ENCODE data around the gene CDK5. TPM values are rescaled to one million over a fixed set of nuclear protein-coding genes. Genes with fewer than 3 reads are reported as not detected.

Gene CDK5
- total RNA-seq, 1 experiment from 2014 or later = 23.8 TPM

DNA sequence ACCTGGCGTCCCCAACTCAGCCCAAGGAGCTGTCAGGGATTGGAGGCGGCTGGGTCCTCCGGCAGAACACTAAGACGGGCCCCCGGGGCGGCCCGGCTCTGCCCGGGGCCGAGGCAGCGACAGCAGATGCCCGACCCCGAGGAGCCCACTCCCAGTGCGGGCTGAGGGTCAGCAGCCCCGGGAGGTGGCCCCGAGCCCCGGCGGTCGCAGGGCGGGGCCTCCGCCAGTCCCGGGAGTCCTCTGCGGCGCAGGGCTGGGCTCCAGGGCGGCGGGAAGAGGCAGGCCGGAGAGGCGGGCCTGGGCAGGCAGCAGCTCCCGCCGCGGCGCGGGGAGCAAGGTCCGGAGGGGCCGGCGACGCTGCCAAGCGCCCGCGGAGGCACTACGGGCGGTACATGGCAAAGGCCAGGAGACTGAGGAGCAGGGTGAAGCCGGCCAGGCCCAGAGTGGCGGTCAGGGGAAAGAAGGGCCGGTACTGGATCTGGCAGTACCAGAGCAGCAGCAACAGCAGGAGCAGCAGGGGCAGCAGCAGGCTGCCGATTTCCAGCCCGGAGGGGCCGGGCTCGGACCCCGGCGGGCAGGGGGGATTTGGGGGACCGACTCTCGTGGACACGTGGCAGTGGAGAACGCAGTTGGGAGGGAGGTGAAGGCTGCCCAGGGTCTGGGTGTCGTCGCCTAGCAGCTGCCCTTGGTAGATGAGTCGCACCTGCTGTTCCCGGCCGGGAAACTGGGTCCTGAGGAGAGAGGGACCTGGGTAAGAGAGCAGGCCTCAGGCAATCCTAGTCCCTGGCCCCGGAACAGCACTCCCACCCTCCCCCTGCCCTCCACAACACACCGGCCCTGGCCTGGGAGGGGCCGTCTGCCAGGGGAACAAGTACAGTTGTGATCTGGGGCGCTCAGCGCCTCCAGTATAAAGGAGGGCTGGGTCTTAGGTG, 23.7 kb upstream of the CDK5 start:
- intact Hi-C loops (cut with micrococcal nuclease; ENCODE audit: unreplicated experiment) = loop anchor here (2.0 kb wide), 1 partner anchor 53 kb away; the partner anchor contains the start of gene ABCB8
- ChIA-PET POLR2A (interaction anchor here (0.7 to 1.8 kb wide), 5 partner anchors 13 to 172 kb away, joined by 3 to 25 read pairs (median 10); partner anchors contain the start of gene ABCB8), CTCF (interaction anchor here (0.6 to 1.6 kb wide), 5 partner anchors 19 to 63 kb away, joined by 3 to 13 read pairs (median 3); partner anchors contain the start of gene CDK5)
- Histone ChIP-seq H3K36me3 (ENCODE audit: control insufficient read depth, insufficient read depth, low read length) (no peaks in the 10 kb centered on the region), H3K9me3 (no peaks in the 10 kb centered on the region), H3K27me3 (replicated peaks; ENCODE audit: control insufficient read depth, insufficient read depth, low read length) (no peaks in the 10 kb centered on the region), H3K4me1 (peaks cover 26% of the 10 kb centered on the region), H3K4me3 (ENCODE audit: low read depth, low read length) (peak overlapping the region; percentile 98)
- peaks cover 13% of the 10 kb centered on the region for H3K4me1 Mint-ChIP-seq (ENCODE audit: low read depth, unreplicated experiment)
- H3K9me3 Mint-ChIP-seq (ENCODE audit: unreplicated experiment) = no peaks in the 10 kb centered on the region
- DNase-seq = peak; percentile 40 to 49
- BruUV-seq (replicated peaks) = no TSS peak
- peaks cover 53% of the 10 kb centered on the region for H3K36me3 Mint-ChIP-seq (ENCODE audit: insufficient read depth, unreplicated experiment)
- H3K4me3 Mint-ChIP-seq (ENCODE audit: unreplicated experiment) = peak overlapping the region; percentile 93
- peak overlapping the region; percentile 87 for H3K27ac Mint-ChIP-seq (ENCODE audit: unreplicated experiment)
- no peaks in the 10 kb centered on the region for H3K27me3 Mint-ChIP-seq (ENCODE audit: insufficient read depth, unreplicated experiment)
- TF ChIP-seq, protein P1, sequence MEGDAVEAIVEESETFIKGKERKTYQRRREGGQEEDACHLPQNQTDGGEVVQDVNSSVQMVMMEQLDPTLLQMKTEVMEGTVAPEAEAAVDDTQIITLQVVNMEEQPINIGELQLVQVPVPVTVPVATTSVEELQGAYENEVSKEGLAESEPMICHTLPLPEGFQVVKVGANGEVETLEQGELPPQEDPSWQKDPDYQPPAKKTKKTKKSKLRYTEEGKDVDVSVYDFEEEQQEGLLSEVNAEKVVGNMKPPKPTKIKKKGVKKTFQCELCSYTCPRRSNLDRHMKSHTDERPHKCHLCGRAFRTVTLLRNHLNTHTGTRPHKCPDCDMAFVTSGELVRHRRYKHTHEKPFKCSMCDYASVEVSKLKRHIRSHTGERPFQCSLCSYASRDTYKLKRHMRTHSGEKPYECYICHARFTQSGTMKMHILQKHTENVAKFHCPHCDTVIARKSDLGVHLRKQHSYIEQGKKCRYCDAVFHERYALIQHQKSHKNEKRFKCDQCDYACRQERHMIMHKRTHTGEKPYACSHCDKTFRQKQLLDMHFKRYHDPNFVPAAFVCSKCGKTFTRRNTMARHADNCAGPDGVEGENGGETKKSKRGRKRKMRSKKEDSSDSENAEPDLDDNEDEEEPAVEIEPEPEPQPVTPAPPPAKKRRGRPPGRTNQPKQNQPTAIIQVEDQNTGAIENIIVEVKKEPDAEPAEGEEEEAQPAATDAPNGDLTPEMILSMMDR (IDR thresholded peaks at IDR 0.05; ENCODE audit: insufficient read depth in 1 of 2, low read depth in 1 of 2, low read length in 1 of 2, severe bottlenecking in 1 of 2, unreplicated experiment in 1 of 2) = no peak

DNA sequence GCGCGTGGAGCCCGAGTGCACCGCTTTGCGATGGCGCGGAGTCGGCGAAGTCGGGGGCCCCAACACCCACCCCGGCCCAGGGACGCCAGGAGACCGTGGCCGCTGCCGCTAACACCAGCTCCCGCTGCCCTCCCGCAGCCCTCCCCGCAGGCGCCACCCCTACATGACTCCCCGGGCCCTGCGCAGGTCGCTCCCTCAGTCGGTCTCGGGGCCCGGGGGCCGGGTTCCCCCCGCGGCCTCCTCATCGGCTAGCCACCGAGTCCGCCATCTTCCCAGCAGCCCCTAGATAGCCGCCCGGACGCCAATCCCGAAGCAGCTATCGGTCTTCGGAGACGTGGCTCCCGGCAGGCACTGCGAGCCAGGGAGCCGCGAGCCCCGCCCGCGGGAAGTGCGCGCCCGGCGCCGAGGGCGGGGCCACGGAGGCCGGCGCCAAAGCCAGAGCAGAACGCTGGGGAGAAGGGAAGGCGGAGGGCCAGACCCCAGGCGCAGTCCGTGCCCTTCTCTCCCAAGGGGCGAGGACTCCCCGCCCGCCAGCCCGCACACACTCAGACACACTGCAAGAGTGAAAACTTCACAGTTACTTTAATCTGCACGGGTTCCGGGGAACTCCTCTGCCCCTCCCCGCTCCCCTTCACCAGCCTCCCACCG, 22.9 kb upstream of the CDK5 start, which contains the start of gene FASTK:
Gene FASTK (minus strand): TSS at position 288 of the 648 bp plus-strand sequence. CDS start 43 bp downstream, at position 245.
- ChIA-PET POLR2A (interaction anchor here (0.7 to 1.8 kb wide), 5 partner anchors 13 to 172 kb away, joined by 3 to 25 read pairs (median 10); partner anchors contain the start of gene ABCB8), CTCF (interaction anchor here (0.6 to 1.6 kb wide), 4 partner anchors 18 to 62 kb away, joined by 3 to 13 read pairs (median 4); partner anchors contain the start of gene CDK5)
- H3K36me3 Mint-ChIP-seq (ENCODE audit: insufficient read depth, unreplicated experiment) = peaks cover 56% of the 10 kb centered on the region
- BruUV-seq (replicated peaks) = no TSS peak
- peaks cover 13% of the 10 kb centered on the region for H3K4me1 Mint-ChIP-seq (ENCODE audit: low read depth, unreplicated experiment)
- Histone ChIP-seq H3K36me3 (ENCODE audit: control insufficient read depth, insufficient read depth, low read length) (no peaks in the 10 kb centered on the region), H3K27me3 (replicated peaks; ENCODE audit: control insufficient read depth, insufficient read depth, low read length) (no peaks in the 10 kb centered on the region), H3K4me1 (peaks cover 26% of the 10 kb centered on the region), H3K4me3 (ENCODE audit: low read depth, low read length) (peak within 1 kb of the TSS; percentile 98), H3K9me3 (no peaks in the 10 kb centered on the region)
- H3K27me3 Mint-ChIP-seq (ENCODE audit: insufficient read depth, unreplicated experiment) = no peaks in the 10 kb centered on the region
- peak within 1 kb of the TSS; percentile 93 for H3K4me3 Mint-ChIP-seq (ENCODE audit: unreplicated experiment)
- peak; percentile 91 to 92 for DNase-seq
- TF ChIP-seq, protein P1 (IDR thresholded peaks at IDR 0.05; ENCODE audit: insufficient read depth in 1 of 2, low read depth in 1 of 2, low read length in 1 of 2, severe bottlenecking in 1 of 2, unreplicated experiment in 1 of 2) = no peak
- H3K27ac Mint-ChIP-seq (ENCODE audit: unreplicated experiment) = peak within 1 kb of the TSS; percentile 87
- intact Hi-C loops (cut with micrococcal nuclease; ENCODE audit: unreplicated experiment) = loop anchor here (1.0 kb wide), 1 partner anchor 18 kb away; no protein-coding TSS in a partner anchor
- no peaks in the 10 kb centered on the region for H3K9me3 Mint-ChIP-seq (ENCODE audit: unreplicated experiment)
